Smooth muscle cell (in vitro differentiated cells): ENCODE data around the gene SLC16A8. TPM values are rescaled to one million over a fixed set of nuclear protein-coding genes. Genes with fewer than 3 reads are reported as not detected.

Source experiments
- DNase-seq: peaks from one replicate; lab custom pipeline; 2025; ENCODE audit not compliant: unreplicated experiment; lab: John Stamatoyannopoulos, UW
- H2AFZ ChIP-seq: fragments of 200-600 bp; sonication (generic); 2 replicates; pipeline ENCODE4 v1.6.0; 2016; ENCODE audit warnings: antibody characterized with exemption, low read depth, mild to moderate bottlenecking
- H3F3A ChIP-seq: fragments of 200-600 bp; sonication (generic); 2 replicates; pipeline ENCODE4 v1.6.0; 2017; ENCODE audit warnings: antibody characterized with exemption, low read depth
- H3K27ac ChIP-seq: fragments of 200-600 bp; sonication (generic); 2 replicates; pipeline ENCODE4 v1.5.1; 2016; ENCODE audit warnings: low read depth, mild to moderate bottlenecking
- H3K27me3 ChIP-seq: fragments of 200-600 bp; sonication (generic); 2 replicates; pipeline ENCODE4 v1.6.1; 2016; ENCODE audit warnings: low read depth, mild to moderate bottlenecking
- H3K36me3 ChIP-seq: fragments of 200-600 bp; sonication (generic); 2 replicates; pipeline ENCODE4 v1.5.1; 2016; ENCODE audit warnings: low read depth
- H3K4me1 ChIP-seq: fragments of 200-600 bp; sonication (generic); 2 replicates; pipeline ENCODE4 v1.5.1; 2016; ENCODE audit warnings: low read depth
- H3K4me2 ChIP-seq: fragments of 200-600 bp; sonication (generic); 2 replicates; pipeline ENCODE4 v1.6.0; 2016; ENCODE audit warnings: mild to moderate bottlenecking
- H3K4me3 ChIP-seq: fragments of 200-600 bp; sonication (generic); 2 replicates; pipeline ENCODE4 v1.5.1; 2016; ENCODE audit warnings: mild to moderate bottlenecking
- H3K79me2 ChIP-seq: fragments of 200-600 bp; sonication (generic); 2 replicates; pipeline ENCODE4 v1.6.0; 2016; ENCODE audit warnings: low read depth, mild to moderate bottlenecking
- H3K9ac ChIP-seq: fragments of 200-600 bp; sonication (generic); 2 replicates; pipeline ENCODE4 v1.6.0; 2016; ENCODE audit warnings: low read depth
- H3K9me3 ChIP-seq: fragments of 200-600 bp; sonication (generic); replicated peaks from 2 replicates; pipeline ENCODE4 v1.5.1; 2016; ENCODE audit warnings: low read depth
- H4K20me1 ChIP-seq: fragments of 200-600 bp; sonication (generic); 2 replicates; pipeline ENCODE4 v1.6.0; 2016; ENCODE audit warnings: low read depth
- WGBS: methylation state at CpG from one replicate; pipeline ENCODE4 v1.1.7; 2016; ENCODE audit warnings: low lambda C conversion rate; 5-methylcytosine and 5-hydroxymethylcytosine counted together
- polyA plus RNA-seq: library from polyadenylated mRNA; unstranded; fragments of >200 nt; fragmentation: Nextera tagmentation; extraction: Ambion mirVana; gene quantifications from 2 replicates; pipeline ENCODE4 v1.2.1, GENCODE V29; 2016
- total RNA-seq: library from RNA; depleted of rRNA; stranded (reverse); fragments of >200 nt; gene quantifications from 2 replicates; pipeline ENCODE4 v1.2.3, GENCODE V29; 2014
- TF ChIP-seq, protein P1 (sequence below): fragments of 200-600 bp; sonication (generic); IDR thresholded peaks from 2 replicates; pipeline ENCODE4 v1.5.1; 2017; ENCODE audit warnings: borderline replicate concordance, mild to moderate bottlenecking, antibody characterized with exemption; ENCODE audit not compliant: insufficient read depth, poor library complexity, severe bottlenecking

SLC16A8 gene
- total and polyA plus RNA-seq, 2 experiments from 2014 or later, result 0.93 TPM; not detected in 1

GRCh38 chr22:38112381-38112780, 28.4 kb upstream of the SLC16A8 start:
- H3K27me3 ChIP-seq, result no peaks in the 10 kb centered on the region
- TF ChIP-seq, protein P1, sequence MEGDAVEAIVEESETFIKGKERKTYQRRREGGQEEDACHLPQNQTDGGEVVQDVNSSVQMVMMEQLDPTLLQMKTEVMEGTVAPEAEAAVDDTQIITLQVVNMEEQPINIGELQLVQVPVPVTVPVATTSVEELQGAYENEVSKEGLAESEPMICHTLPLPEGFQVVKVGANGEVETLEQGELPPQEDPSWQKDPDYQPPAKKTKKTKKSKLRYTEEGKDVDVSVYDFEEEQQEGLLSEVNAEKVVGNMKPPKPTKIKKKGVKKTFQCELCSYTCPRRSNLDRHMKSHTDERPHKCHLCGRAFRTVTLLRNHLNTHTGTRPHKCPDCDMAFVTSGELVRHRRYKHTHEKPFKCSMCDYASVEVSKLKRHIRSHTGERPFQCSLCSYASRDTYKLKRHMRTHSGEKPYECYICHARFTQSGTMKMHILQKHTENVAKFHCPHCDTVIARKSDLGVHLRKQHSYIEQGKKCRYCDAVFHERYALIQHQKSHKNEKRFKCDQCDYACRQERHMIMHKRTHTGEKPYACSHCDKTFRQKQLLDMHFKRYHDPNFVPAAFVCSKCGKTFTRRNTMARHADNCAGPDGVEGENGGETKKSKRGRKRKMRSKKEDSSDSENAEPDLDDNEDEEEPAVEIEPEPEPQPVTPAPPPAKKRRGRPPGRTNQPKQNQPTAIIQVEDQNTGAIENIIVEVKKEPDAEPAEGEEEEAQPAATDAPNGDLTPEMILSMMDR, result no peak
- H3F3A ChIP-seq, result no peaks in the 10 kb centered on the region
- no peak overlapping the region for H2AFZ ChIP-seq
- no peak for DNase-seq
- H3K9ac ChIP-seq, result no peak overlapping the region
- no peak overlapping the region for H3K4me2 ChIP-seq
- H3K36me3 ChIP-seq, result no peaks in the 10 kb centered on the region
- H3K9me3 ChIP-seq, result no peaks in the 10 kb centered on the region
- H3K4me1 ChIP-seq, result no peaks in the 10 kb centered on the region
- 96% methylated on average over 10 of the region's 22 CpGs for WGBS
- H4K20me1 ChIP-seq, result no peaks in the 10 kb centered on the region
- no peak overlapping the region for H3K27ac ChIP-seq
- H3K79me2 ChIP-seq, result no peaks in the 10 kb centered on the region
- H3K4me3 ChIP-seq, result no peak overlapping the region

- Histone ChIP-seq H3K36me3 (no peaks in the 10 kb centered on the region), H3K27ac (no peak overlapping the region), H3K27me3 (no peaks in the 10 kb centered on the region), H3K4me1 (no peaks in the 10 kb centered on the region), H3K9me3 (no peaks in the 10 kb centered on the region), H2AFZ (no peak overlapping the region), H3K9ac (no peak overlapping the region), H3K4me3 (no peak overlapping the region), H4K20me1 (no peaks in the 10 kb centered on the region), H3K4me2 (no peak overlapping the region), H3F3A (no peaks in the 10 kb centered on the region), H3K79me2 (no peaks in the 10 kb centered on the region)
- 93% methylated on average over 11 of the region's 11 CpGs for WGBS
- DNase-seq, result no peak
- TF ChIP-seq, protein P1, result no peak
Observed at GRCh38 chr22:38111925-38112355, 28.0 kb upstream of the SLC16A8 start.

- Histone ChIP-seq H3K4me2 (no peak overlapping the region), H3K4me1 (no peaks in the 10 kb centered on the region), H3K27me3 (no peaks in the 10 kb centered on the region), H3K9me3 (no peaks in the 10 kb centered on the region), H3K9ac (no peak overlapping the region), H3K36me3 (no peaks in the 10 kb centered on the region), H3F3A (no peaks in the 10 kb centered on the region), H2AFZ (no peak overlapping the region), H3K79me2 (no peaks in the 10 kb centered on the region), H3K27ac (no peak overlapping the region), H4K20me1 (no peaks in the 10 kb centered on the region), H3K4me3 (no peak overlapping the region)
- no peak for DNase-seq
- WGBS, result 83% methylated on average over 29 of the region's 30 CpGs
- TF ChIP-seq, protein P1, result no peak
Observed at GRCh38 chr22:38110863-38111852, 27.2 kb upstream of the SLC16A8 start.
